HG03196 (cell line): Measurements from ENCODE around the gene MRC1.
A peak's percentile ranks its signal among the peaks of the same experiment; 100 is the strongest.

Experiments used
- ATAC-seq: cut with Tn5 transposase; IDR thresholded peaks from one replicate; pipeline ENCODE4 v1.9.1; 2021; ENCODE audit not compliant: unreplicated experiment

The MRC1 gene

GRCh38 chr10:17842641-17843040 lies 33.5 kb downstream of the MRC1 start:
- ATAC-seq = no peak

GRCh38 chr10:17847585-17848296 lies 38.6 kb downstream of the MRC1 start:
- no peak for ATAC-seq

- no peak for ATAC-seq
Observed at GRCh38 chr10:17848646-17849045, 39.5 kb downstream of the MRC1 start.

GRCh38 chr10:17850501-17850900 lies 41.4 kb downstream of the MRC1 start:
- ATAC-seq = no peak

- no peak for ATAC-seq
Observed at GRCh38 chr10:17851611-17852010, 42.5 kb downstream of the MRC1 start.

GRCh38 chr10:17854044-17854652 lies 45.0 kb downstream of the MRC1 start:
- peak; percentile 59 for ATAC-seq

- no peak for ATAC-seq
Observed at GRCh38 chr10:17857040-17857439, 47.9 kb downstream of the MRC1 start.

GRCh38 chr10:17859492-17860156 lies 50.5 kb downstream of the MRC1 start:
- ATAC-seq = no peak

- no peak for ATAC-seq
Observed at GRCh38 chr10:17861760-17862159, 52.6 kb downstream of the MRC1 start.

GRCh38 chr10:17865351-17865750 lies 56.2 kb downstream of the MRC1 start:
- no peak for ATAC-seq

GRCh38 chr10:17866346-17866745 lies 57.2 kb downstream of the MRC1 start:
- ATAC-seq = no peak

- no peak for ATAC-seq
Observed at GRCh38 chr10:17867056-17867455, 57.9 kb downstream of the MRC1 start.

- ATAC-seq = no peak
Observed at GRCh38 chr10:17871036-17871435, 61.9 kb downstream of the MRC1 start.

- no peak for ATAC-seq
Observed at GRCh38 chr10:17872191-17873091, 63.3 kb downstream of the MRC1 start.

GRCh38 chr10:17873946-17874345 lies 64.8 kb downstream of the MRC1 start:
- ATAC-seq = no peak

GRCh38 chr10:17877121-17877520 lies 68.0 kb downstream of the MRC1 start:
- no peak for ATAC-seq

- ATAC-seq = no peak
Observed at GRCh38 chr10:17878896-17879295, 69.7 kb downstream of the MRC1 start.

- ATAC-seq = no peak
Observed at GRCh38 chr10:17880601-17881000, 71.5 kb downstream of the MRC1 start.

- ATAC-seq = no peak
Observed at GRCh38 chr10:17882557-17882956, 73.4 kb downstream of the MRC1 start.

- no peak for ATAC-seq
Observed at GRCh38 chr10:17883621-17884020, 74.5 kb downstream of the MRC1 start.

- no peak for ATAC-seq
Observed at GRCh38 chr10:17888189-17888588, 79.0 kb downstream of the MRC1 start.
